ENCODE data around the gene ZNF516. TPM values are rescaled to one million over a fixed set of nuclear protein-coding genes. Genes with fewer than 3 reads are reported as not detected.
A peak's percentile ranks its signal among the peaks of the same experiment; 100 is the strongest.

ZNF516 gene
- polyA plus RNA-seq, 3 donors: 5.0 to 41.9 (median 8.6) TPM

- Histone ChIP-seq H3K4me1 (ENCODE audit: control insufficient read depth in 1 of 2, insufficient read depth in 2 of 2, low read length in 2 of 2) (peaks cover 30 to 40% of the 10 kb centered on the region in 2 donors), H3K36me3 (replicated peaks in 1 of 2; ENCODE audit: control insufficient read depth in 1 of 2, insufficient read depth in 2 of 2, low read length in 2 of 2) (peaks cover 0 to 5% of the 10 kb centered on the region in 2 donors), H3K27me3 (ENCODE audit: control insufficient read depth in 2 of 2, insufficient read depth in 2 of 2, low read length in 2 of 2) (no peaks in the 10 kb centered on the region), H3K79me2 (ENCODE audit: insufficient read depth, low read length) (peaks cover 77% of the 10 kb centered on the region), H2AFZ (ENCODE audit: insufficient read depth, low read depth, low read length, poor library complexity, severe bottlenecking) (no peak overlapping the region), H3K4me2 (replicated peaks; ENCODE audit: extremely low read depth, low read length, poor library complexity, severe bottlenecking) (peak overlapping the region; percentile 4), H3K9me3 (replicated peaks in 1 of 2; ENCODE audit: control insufficient read depth in 1 of 2, insufficient read depth in 1 of 2, low read length in 2 of 2) (no peaks in the 10 kb centered on the region), H3K4me3 (replicated peaks in 1 of 3; ENCODE audit: low read depth in 2 of 3, low read length in 3 of 3) (no peak overlapping the region), H4K20me1 (ENCODE audit: insufficient read depth, low read length) (peaks cover 81% of the 10 kb centered on the region), H3K27ac (ENCODE audit: low read depth in 1 of 2, low read length in 2 of 2) (peak overlapping the region; percentile 45 to 46), H3K9ac (ENCODE audit: insufficient read depth, low read length, poor library complexity, severe bottlenecking) (no peak overlapping the region)
- Mint-ChIP-seq H3K27me3 (ENCODE audit: low read depth in 3 of 3) (no peaks in the 10 kb centered on the region), H3K9me3 (no peaks in the 10 kb centered on the region), H3K27ac (peak overlapping the region; percentile 65 to 92 (median 83)), H3K4me1 (peaks cover 53% of the 10 kb centered on the region), H3K36me3 (peaks cover 17 to 31% of the 10 kb centered on the region in 2 donors), H3K4me3 (peak overlapping the region in 1 of 2 donors; percentile 66)
- intact Hi-C loops (cut with micrococcal nuclease): loop anchor here in 1 of 2 donors (5.0 kb wide), 3 partner anchors 87 to 292 kb away; no protein-coding TSS in a partner anchor
- WGBS (ENCODE audit: insufficient coverage): 16% methylated on average over 13 of the region's 20 CpGs
- TF ChIP-seq CTCF (IDR thresholded peaks at IDR 0.05): no peak
- DNase-seq: peak; percentile 58 to 86 (median 61)
These were observed 99.4 kb downstream of the ZNF516 start for GRCh38 chr18:76395609-76396008.

- Histone ChIP-seq H3K4me1 (ENCODE audit: control insufficient read depth in 1 of 2, insufficient read depth in 2 of 2, low read length in 2 of 2) (peaks cover 36 to 47% of the 10 kb centered on the region in 2 donors), H3K79me2 (ENCODE audit: insufficient read depth, low read length) (peaks cover 77% of the 10 kb centered on the region), H3K9ac (ENCODE audit: insufficient read depth, low read length, poor library complexity, severe bottlenecking) (no peak overlapping the region), H3K4me2 (replicated peaks; ENCODE audit: extremely low read depth, low read length, poor library complexity, severe bottlenecking) (peak overlapping the region; percentile 4), H3K4me3 (replicated peaks in 1 of 3; ENCODE audit: low read depth in 2 of 3, low read length in 3 of 3) (no peak overlapping the region), H3K27me3 (ENCODE audit: control insufficient read depth in 2 of 2, insufficient read depth in 2 of 2, low read length in 2 of 2) (no peaks in the 10 kb centered on the region), H3K27ac (ENCODE audit: low read depth in 1 of 2, low read length in 2 of 2) (peak overlapping the region; percentile 45 to 46), H2AFZ (ENCODE audit: insufficient read depth, low read depth, low read length, poor library complexity, severe bottlenecking) (no peak overlapping the region), H4K20me1 (ENCODE audit: insufficient read depth, low read length) (peaks cover 81% of the 10 kb centered on the region), H3K9me3 (replicated peaks in 1 of 2; ENCODE audit: control insufficient read depth in 1 of 2, insufficient read depth in 1 of 2, low read length in 2 of 2) (no peaks in the 10 kb centered on the region), H3K36me3 (replicated peaks in 1 of 2; ENCODE audit: control insufficient read depth in 1 of 2, insufficient read depth in 2 of 2, low read length in 2 of 2) (peaks cover 0 to 5% of the 10 kb centered on the region in 2 donors)
- peak overlapping the region; percentile 23 to 92 (median 79) for H3K27ac Mint-ChIP-seq
- H3K27me3 Mint-ChIP-seq (ENCODE audit: low read depth in 3 of 3): no peaks in the 10 kb centered on the region
- peak in 1 of 3 donors; percentile 25 for DNase-seq
- WGBS (ENCODE audit: insufficient coverage): 67% methylated on average over 8 of the region's 15 CpGs
- peaks cover 17 to 30% of the 10 kb centered on the region in 2 donors for H3K36me3 Mint-ChIP-seq
- no peak for TF ChIP-seq CTCF (IDR thresholded peaks at IDR 0.05)
- no peaks in the 10 kb centered on the region for H3K9me3 Mint-ChIP-seq
- intact Hi-C loops (cut with micrococcal nuclease): loop anchor here in 1 of 2 donors (5.0 kb wide), 3 partner anchors 87 to 292 kb away; no protein-coding TSS in a partner anchor
- peak overlapping the region in 1 of 2 donors; percentile 66 for H3K4me3 Mint-ChIP-seq
- peaks cover 60% of the 10 kb centered on the region for H3K4me1 Mint-ChIP-seq
These were observed 100.1 kb downstream of the ZNF516 start for GRCh38 chr18:76394780-76395476.
